ENCODE results near the gene NDUFS7.

NDUFS7 gene

DNA sequence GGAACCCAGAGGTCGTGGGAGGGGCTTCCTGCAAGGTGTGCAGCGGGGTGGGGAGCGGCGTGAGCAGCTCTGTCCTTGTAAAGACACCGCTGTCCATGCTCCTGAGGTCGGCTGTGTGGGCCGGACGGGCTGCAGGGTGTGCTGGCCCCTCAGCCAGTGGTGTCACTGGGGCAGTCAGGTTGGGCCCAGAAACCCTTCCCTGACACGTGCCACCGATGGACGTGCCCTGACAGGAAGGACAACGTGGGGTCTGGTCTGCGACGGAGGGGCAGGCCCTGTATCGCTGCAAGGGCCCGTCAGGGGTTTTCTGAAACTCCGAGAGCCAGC lies 50.3 kb downstream of the NDUFS7 start:
- ATAC-seq, result no peak
- TF ChIP-seq TOX (CRISPR knock-in tag; IDR thresholded peaks at IDR 0.05; ENCODE audit: borderline replicate concordance) (no peak), SNAI2 (CRISPR knock-in tag; IDR thresholded peaks at IDR 0.05) (no peak), ESRRG (CRISPR knock-in tag; IDR thresholded peaks at IDR 0.05) (no peak), BACH2 (CRISPR knock-in tag; IDR thresholded peaks at IDR 0.05; ENCODE audit: borderline replicate concordance) (no peak), OSR1 (CRISPR knock-in tag; IDR thresholded peaks at IDR 0.05) (no peak), ZNF565 (CRISPR knock-in tag; conservative IDR thresholded peaks at IDR 0.05; ENCODE audit: low read depth) (no peak), ZNF8 (CRISPR knock-in tag; IDR thresholded peaks at IDR 0.05) (no peak), RARB (CRISPR knock-in tag; IDR thresholded peaks at IDR 0.05) (no peak), PPARA (CRISPR knock-in tag; IDR thresholded peaks at IDR 0.05; ENCODE audit: borderline replicate concordance) (no peak), ARNTL (CRISPR knock-in tag; IDR thresholded peaks at IDR 0.05; ENCODE audit: borderline replicate concordance, low read depth) (no peak), ZC3H10 (CRISPR knock-in tag; IDR thresholded peaks at IDR 0.05) (no peak), ZFP30 (CRISPR knock-in tag; IDR thresholded peaks at IDR 0.05) (no peak), TCF4 (CRISPR knock-in tag; IDR thresholded peaks at IDR 0.05; ENCODE audit: borderline replicate concordance) (no peak), ZFP3 (CRISPR knock-in tag; IDR thresholded peaks at IDR 0.05) (no peak)
- TF ChIP-seq, protein P1, sequence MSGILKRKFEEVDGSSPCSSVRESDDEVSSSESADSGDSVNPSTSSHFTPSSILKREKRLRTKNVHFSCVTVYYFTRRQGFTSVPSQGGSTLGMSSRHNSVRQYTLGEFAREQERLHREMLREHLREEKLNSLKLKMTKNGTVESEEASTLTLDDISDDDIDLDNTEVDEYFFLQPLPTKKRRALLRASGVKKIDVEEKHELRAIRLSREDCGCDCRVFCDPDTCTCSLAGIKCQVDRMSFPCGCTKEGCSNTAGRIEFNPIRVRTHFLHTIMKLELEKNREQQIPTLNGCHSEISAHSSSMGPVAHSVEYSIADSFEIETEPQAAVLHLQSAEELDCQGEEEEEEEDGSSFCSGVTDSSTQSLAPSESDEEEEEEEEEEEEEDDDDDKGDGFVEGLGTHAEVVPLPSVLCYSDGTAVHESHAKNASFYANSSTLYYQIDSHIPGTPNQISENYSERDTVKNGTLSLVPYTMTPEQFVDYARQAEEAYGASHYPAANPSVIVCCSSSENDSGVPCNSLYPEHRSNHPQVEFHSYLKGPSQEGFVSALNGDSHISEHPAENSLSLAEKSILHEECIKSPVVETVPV (CRISPR knock-in tag; IDR thresholded peaks at IDR 0.05), result no peak
- TF ChIP-seq, protein P2, sequence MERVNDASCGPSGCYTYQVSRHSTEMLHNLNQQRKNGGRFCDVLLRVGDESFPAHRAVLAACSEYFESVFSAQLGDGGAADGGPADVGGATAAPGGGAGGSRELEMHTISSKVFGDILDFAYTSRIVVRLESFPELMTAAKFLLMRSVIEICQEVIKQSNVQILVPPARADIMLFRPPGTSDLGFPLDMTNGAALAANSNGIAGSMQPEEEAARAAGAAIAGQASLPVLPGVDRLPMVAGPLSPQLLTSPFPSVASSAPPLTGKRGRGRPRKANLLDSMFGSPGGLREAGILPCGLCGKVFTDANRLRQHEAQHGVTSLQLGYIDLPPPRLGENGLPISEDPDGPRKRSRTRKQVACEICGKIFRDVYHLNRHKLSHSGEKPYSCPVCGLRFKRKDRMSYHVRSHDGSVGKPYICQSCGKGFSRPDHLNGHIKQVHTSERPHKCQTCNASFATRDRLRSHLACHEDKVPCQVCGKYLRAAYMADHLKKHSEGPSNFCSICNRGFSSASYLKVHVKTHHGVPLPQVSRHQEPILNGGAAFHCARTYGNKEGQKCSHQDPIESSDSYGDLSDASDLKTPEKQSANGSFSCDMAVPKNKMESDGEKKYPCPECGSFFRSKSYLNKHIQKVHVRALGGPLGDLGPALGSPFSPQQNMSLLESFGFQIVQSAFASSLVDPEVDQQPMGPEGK (CRISPR knock-in tag; IDR thresholded peaks at IDR 0.05; ENCODE audit: borderline replicate concordance), result no peak
- TF ChIP-seq, protein P3, sequence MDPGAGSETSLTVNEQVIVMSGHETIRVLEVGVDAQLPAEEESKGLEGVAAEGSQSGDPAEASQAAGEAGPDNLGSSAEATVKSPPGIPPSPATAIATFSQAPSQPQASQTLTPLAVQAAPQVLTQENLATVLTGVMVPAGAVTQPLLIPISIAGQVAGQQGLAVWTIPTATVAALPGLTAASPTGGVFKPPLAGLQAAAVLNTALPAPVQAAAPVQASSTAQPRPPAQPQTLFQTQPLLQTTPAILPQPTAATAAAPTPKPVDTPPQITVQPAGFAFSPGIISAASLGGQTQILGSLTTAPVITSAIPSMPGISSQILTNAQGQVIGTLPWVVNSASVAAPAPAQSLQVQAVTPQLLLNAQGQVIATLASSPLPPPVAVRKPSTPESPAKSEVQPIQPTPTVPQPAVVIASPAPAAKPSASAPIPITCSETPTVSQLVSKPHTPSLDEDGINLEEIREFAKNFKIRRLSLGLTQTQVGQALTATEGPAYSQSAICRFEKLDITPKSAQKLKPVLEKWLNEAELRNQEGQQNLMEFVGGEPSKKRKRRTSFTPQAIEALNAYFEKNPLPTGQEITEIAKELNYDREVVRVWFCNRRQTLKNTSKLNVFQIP (CRISPR knock-in tag; IDR thresholded peaks at IDR 0.05; ENCODE audit: borderline replicate concordance, low read depth), result no peak

DNA sequence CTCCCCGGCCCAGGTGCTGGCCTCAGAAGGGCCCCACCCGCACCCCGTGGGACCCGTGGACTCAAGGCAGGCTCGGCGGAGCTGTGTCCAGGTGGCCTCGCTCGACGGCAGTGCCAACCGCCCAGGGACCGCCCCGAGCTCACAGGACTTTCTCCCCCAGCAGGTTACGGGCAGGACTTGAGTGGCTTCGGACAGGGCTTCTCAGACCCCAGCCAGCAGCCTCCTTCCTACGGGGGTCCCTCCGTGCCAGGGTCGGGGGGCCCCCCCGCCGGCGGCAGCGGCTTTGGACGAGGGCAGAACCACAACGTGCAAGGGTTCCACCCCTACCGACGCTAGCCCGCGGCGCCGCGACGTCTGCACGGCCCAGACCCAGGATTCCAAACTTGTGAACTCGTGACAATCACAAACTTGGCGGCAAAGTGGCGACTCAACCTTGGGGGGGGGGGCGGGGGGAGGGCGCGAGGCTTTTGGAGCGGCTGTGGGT lies 50.9 kb downstream of the NDUFS7 start:
- TF ChIP-seq SNAI2 (CRISPR knock-in tag; IDR thresholded peaks at IDR 0.05) (no peak), CSDC2 (CRISPR knock-in tag; IDR thresholded peaks at IDR 0.05) (no peak), ARNTL (CRISPR knock-in tag; IDR thresholded peaks at IDR 0.05; ENCODE audit: borderline replicate concordance, low read depth) (no peak), BACH2 (CRISPR knock-in tag; IDR thresholded peaks at IDR 0.05; ENCODE audit: borderline replicate concordance) (no peak), ZC3H10 (CRISPR knock-in tag; IDR thresholded peaks at IDR 0.05) (no peak), ZNF8 (CRISPR knock-in tag; IDR thresholded peaks at IDR 0.05) (no peak), ZFP3 (CRISPR knock-in tag; IDR thresholded peaks at IDR 0.05) (no peak), RARB (CRISPR knock-in tag; IDR thresholded peaks at IDR 0.05) (no peak), ZNF70 (CRISPR knock-in tag; IDR thresholded peaks at IDR 0.05) (no peak), ESRRG (CRISPR knock-in tag; IDR thresholded peaks at IDR 0.05) (no peak), TOX (CRISPR knock-in tag; IDR thresholded peaks at IDR 0.05; ENCODE audit: borderline replicate concordance) (no peak)
- TF ChIP-seq, protein P1 (CRISPR knock-in tag; IDR thresholded peaks at IDR 0.05), result no peak
- TF ChIP-seq, protein P4, sequence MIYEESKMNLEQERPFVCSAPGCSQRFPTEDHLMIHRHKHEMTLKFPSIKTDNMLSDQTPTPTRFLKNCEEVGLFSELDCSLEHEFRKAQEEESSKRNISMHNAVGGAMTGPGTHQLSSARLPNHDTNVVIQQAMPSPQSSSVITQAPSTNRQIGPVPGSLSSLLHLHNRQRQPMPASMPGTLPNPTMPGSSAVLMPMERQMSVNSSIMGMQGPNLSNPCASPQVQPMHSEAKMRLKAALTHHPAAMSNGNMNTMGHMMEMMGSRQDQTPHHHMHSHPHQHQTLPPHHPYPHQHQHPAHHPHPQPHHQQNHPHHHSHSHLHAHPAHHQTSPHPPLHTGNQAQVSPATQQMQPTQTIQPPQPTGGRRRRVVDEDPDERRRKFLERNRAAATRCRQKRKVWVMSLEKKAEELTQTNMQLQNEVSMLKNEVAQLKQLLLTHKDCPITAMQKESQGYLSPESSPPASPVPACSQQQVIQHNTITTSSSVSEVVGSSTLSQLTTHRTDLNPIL (CRISPR knock-in tag; IDR thresholded peaks at IDR 0.05; ENCODE audit: low read depth), result no peak
- ATAC-seq, result no peak

DNA sequence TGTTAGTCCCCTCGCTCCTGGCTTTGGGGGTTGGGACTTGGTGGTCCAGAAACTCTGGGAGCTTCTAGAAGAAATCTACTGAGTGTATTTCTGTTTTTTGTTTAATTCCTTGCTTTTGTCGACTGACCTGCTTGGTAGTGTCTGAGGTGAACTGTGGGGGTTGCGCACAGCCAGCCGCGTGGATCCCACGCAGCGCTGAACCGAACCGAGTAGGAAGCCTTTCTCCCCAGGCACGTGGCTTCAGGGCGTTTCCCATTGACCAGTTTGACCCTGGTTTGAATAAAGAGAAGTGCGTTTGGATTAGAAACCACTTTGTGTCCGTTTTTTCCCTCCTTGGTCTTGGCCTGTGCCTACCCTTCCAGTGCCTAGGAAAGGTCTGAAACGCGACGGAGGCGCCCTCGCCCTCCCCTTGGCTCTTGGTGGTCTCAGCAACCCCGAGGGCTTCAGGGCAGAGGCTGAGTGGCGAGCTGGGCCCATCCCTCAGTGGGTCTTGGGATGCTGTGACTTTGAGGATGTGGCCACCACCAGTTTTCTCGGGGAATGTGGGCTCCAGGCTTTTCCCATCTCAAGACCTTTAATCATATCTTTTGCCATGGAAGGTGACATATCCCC lies 51.8 kb downstream of the NDUFS7 start:
- no peak for TF ChIP-seq BACH2 (CRISPR knock-in tag; IDR thresholded peaks at IDR 0.05; ENCODE audit: borderline replicate concordance)
- TF ChIP-seq, protein P2 (CRISPR knock-in tag; IDR thresholded peaks at IDR 0.05; ENCODE audit: borderline replicate concordance), result no peak
- TF ChIP-seq ZNF8 (CRISPR knock-in tag; IDR thresholded peaks at IDR 0.05), result no peak
- TF ChIP-seq ISL1 (CRISPR knock-in tag; IDR thresholded peaks at IDR 0.05), result no peak
- TF ChIP-seq ESRRG (CRISPR knock-in tag; IDR thresholded peaks at IDR 0.05), result no peak
- no peak for TF ChIP-seq ZNF565 (CRISPR knock-in tag; conservative IDR thresholded peaks at IDR 0.05; ENCODE audit: low read depth)
- TF ChIP-seq RARB (CRISPR knock-in tag; IDR thresholded peaks at IDR 0.05), result no peak
- no peak for TF ChIP-seq PPARA (CRISPR knock-in tag; IDR thresholded peaks at IDR 0.05; ENCODE audit: borderline replicate concordance)
- TF ChIP-seq, protein P3 (CRISPR knock-in tag; IDR thresholded peaks at IDR 0.05; ENCODE audit: borderline replicate concordance, low read depth), result no peak
- TF ChIP-seq ZFP30 (CRISPR knock-in tag; IDR thresholded peaks at IDR 0.05), result no peak
- no peak for TF ChIP-seq CSDC2 (CRISPR knock-in tag; IDR thresholded peaks at IDR 0.05)
- TF ChIP-seq, protein P4 (CRISPR knock-in tag; IDR thresholded peaks at IDR 0.05; ENCODE audit: low read depth), result no peak

More for the DNA sequence above, 51.8 kb downstream of the NDUFS7 start:
- ATAC-seq, result no peak
